ENCODE data around the gene TIGD2.
"Not testable (repeated sequence)": the region's sequence is repeated elsewhere in the genome, so short reads cannot be mapped to it uniquely, and the experiment has no call there.

- TF ChIP-seq POLR2A, POLR2AphosphoS5 (IDR thresholded peaks at IDR 0.05; ENCODE audit: low read depth, low read length): not testable (repeated sequence)
These were observed 33.3 kb downstream of the TIGD2 start for GRCh38 chr4:89144652-89145051.

Data from GM12892 (cell line).